ENCODE measurements around the gene MINK1. TPM values are rescaled to one million over a fixed set of nuclear protein-coding genes. Genes with fewer than 3 reads are reported as not detected.
A peak's percentile ranks its signal among the peaks of the same experiment; 100 is the strongest.
"Not testable (repeated sequence)": the region's sequence is repeated elsewhere in the genome, so short reads cannot be mapped to it uniquely, and the experiment has no call there.

Gene MINK1
- total RNA-seq, 2 donors from 2014 or later: 44.0 to 45.0 TPM

DNA sequence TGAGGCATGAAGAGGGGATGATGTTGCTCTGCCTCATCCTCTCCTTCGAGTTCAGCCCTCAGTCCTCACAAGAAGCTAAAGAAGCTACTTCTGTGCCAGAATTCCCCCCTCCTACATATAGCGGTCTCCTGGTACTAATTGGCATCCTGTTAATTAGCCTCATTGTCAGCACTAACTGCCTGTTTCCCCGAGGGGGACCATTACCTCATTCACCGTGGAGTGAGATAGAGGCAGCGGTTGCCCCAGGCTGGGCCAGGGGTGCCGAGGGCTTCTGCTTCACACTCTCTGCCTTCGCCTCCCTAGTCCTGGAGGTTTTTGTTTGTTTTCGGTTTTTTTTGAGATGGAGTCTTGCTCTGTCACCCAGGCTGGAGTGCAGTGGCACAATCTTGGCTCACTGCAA lies 5.7 kb upstream of the MINK1 start:
- no peak for DNase-seq (ENCODE audit: low spot score)
- no peak for TF ChIP-seq CTCF (IDR thresholded peaks at IDR 0.05)
- ATAC-seq (ENCODE audit: insufficient number of reproducible peaks, low FRiP score, low read depth): no peak
- no peaks in the 10 kb centered on the region for H3K9me3 ChIP-seq
- H3K27me3 ChIP-seq (replicated peaks; ENCODE audit: insufficient read depth): no peaks in the 10 kb centered on the region
- no peaks in the 10 kb centered on the region for H3K4me1 ChIP-seq (ENCODE audit: control insufficient read depth in 1 of 2, low read depth in 2 of 2)
- no peak overlapping the region for H3K4me3 ChIP-seq
- H3K36me3 ChIP-seq: no peaks in the 10 kb centered on the region
- H3K27ac ChIP-seq: no peak overlapping the region

DNA sequence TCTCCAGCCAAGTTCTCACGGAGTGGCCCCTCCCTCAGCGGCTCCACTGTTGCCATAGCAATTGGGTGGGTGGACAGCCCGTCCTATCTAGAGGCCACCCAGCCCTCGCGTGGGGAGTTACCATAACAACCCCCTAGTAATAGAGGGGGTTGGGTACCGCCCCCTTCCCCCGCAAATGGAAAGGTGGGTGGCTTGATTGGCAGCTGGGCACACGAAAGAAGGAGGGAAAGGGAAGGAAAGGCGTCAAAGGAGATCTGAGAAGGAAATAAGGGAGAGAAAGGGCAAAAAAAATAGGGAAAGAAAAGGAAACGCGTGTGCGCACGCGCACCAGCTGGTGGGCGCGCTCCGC lies 337 bp upstream of the MINK1 start:
- not testable (repeated sequence) for H3K36me3 ChIP-seq; ATAC-seq (ENCODE audit: insufficient number of reproducible peaks, low FRiP score, low read depth); H3K9me3 ChIP-seq; H3K27me3 ChIP-seq (replicated peaks; ENCODE audit: insufficient read depth); DNase-seq (ENCODE audit: low spot score)
- Histone ChIP-seq H3K27ac (peak overlapping the region in 1 of 2 donors; percentile 77), H3K4me3 (peak overlapping the region; percentile 90), H3K4me1 (ENCODE audit: control insufficient read depth in 1 of 2, low read depth in 2 of 2) (peaks cover 9 to 17% of the 10 kb centered on the region in 2 donors)

DNA sequence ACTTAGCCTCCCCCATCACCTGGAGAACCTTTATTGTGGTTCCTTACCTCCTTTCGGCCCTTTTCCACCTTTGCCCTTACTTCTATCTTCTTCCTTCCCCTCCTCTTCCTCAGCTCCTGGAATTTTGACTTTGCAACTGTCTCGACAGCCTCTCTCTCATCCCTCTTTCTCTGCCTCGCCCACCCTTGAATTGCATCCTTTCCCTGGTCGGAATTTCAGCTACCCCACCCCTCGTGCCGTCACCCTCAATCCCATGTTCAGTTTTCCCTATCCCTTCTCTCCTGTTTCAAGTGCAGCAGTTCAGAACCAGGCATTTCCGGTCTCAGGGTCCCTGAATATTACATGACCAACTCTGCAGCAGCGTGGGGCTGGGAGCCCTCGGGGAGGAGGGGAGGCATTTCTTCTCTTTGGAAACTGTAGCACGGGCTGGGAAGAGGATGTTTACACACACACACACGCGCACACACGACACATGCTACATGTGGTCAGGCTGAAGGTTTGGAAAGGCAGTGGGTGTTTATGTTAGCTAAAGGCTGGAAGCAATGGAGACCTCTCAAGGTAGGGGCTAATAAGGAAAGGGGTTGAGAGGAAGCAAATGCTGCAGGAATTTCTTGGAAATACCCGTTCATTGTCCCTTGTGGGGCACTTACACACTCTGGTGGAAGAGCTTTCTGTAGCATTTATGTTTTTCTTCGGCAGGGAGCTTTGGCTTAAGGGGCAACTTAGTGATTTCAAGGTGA lies 971 bp downstream of the MINK1 start:
- Histone ChIP-seq H3K9me3 (no peaks in the 10 kb centered on the region), H3K27me3 (replicated peaks; ENCODE audit: insufficient read depth) (no peaks in the 10 kb centered on the region), H3K27ac (peak overlapping the region; percentile 71 to 77), H3K36me3 (no peaks in the 10 kb centered on the region), H3K4me1 (ENCODE audit: control insufficient read depth in 1 of 2, low read depth in 2 of 2) (peaks cover 9 to 17% of the 10 kb centered on the region in 2 donors), H3K4me3 (peak overlapping the region; percentile 90)
- DNase-seq (ENCODE audit: low spot score): no peak
- ATAC-seq (ENCODE audit: insufficient number of reproducible peaks, low FRiP score, low read depth): no peak
- TF ChIP-seq CTCF (IDR thresholded peaks at IDR 0.05): no peak

DNA sequence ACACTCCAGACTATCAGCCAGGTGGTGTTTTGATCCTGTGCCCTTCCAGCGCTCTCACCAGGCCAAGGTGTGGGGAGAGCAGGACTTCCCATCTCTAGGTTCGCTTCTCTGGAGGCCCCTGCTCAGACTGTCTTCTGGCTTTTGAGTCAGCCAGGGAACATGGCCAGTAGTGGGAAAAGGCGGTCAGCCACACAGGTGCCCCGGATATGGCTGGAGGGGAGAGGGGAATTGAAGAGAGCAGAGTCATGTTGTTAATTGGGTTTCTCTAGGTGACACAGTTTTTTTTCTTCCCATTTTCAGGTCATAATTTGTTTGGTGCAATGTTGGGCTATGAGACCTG lies 1.5 kb downstream of the MINK1 start:
- no peak for TF ChIP-seq CTCF (IDR thresholded peaks at IDR 0.05)
- peaks cover 9 to 17% of the 10 kb centered on the region in 2 donors for H3K4me1 ChIP-seq (ENCODE audit: control insufficient read depth in 1 of 2, low read depth in 2 of 2)
- H3K9me3 ChIP-seq: no peaks in the 10 kb centered on the region
- ATAC-seq (ENCODE audit: insufficient number of reproducible peaks, low FRiP score, low read depth) (no peak), DNase-seq (ENCODE audit: low spot score) (no peak)
- no peaks in the 10 kb centered on the region for H3K27me3 ChIP-seq (replicated peaks; ENCODE audit: insufficient read depth)
- H3K4me3 ChIP-seq: peak overlapping the region; percentile 90
- no peaks in the 10 kb centered on the region for H3K36me3 ChIP-seq
- peak overlapping the region; percentile 71 to 77 for H3K27ac ChIP-seq

DNA sequence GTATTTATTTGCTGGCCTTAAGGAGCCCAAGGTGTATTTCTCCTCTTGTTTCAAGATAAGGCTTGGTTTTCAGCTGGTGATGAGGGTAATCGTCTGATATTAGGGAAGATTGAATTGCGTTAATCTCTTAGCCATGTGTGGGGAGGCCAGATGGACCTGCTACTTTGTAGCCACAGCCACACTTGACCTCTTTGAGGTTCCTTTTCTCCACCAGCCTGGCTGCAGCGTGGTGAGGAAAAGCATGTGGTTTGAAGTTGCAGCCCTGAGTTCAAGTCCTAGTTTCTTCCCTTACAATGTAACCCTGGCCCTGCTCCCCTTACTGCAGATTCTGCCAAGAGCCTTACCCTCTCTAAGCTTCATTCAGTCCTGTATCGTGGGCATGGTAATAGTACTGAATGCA lies 3.1 kb downstream of the MINK1 start:
- no peak overlapping the region for H3K27ac ChIP-seq
- no peaks in the 10 kb centered on the region for H3K36me3 ChIP-seq
- no peaks in the 10 kb centered on the region for H3K9me3 ChIP-seq
- no peak for ATAC-seq (ENCODE audit: insufficient number of reproducible peaks, low FRiP score, low read depth)
- peaks cover 9 to 17% of the 10 kb centered on the region in 2 donors for H3K4me1 ChIP-seq (ENCODE audit: control insufficient read depth in 1 of 2, low read depth in 2 of 2)
- H3K27me3 ChIP-seq (replicated peaks; ENCODE audit: insufficient read depth): no peaks in the 10 kb centered on the region
- no peak for DNase-seq (ENCODE audit: low spot score)
- TF ChIP-seq CTCF (IDR thresholded peaks at IDR 0.05): no peak
- H3K4me3 ChIP-seq: no peak overlapping the region

All from thoracic aorta (tissue), 2 donors.